ENCODE measurements around the gene SLU7. TPM values are rescaled to one million over a fixed set of nuclear protein-coding genes. Genes with fewer than 3 reads are reported as not detected.

The SLU7 gene
- total and polyA plus RNA-seq, 2 of the 4 experiments (the other 2 are of a cell fraction), result 15.9 to 34.2 TPM

DNA sequence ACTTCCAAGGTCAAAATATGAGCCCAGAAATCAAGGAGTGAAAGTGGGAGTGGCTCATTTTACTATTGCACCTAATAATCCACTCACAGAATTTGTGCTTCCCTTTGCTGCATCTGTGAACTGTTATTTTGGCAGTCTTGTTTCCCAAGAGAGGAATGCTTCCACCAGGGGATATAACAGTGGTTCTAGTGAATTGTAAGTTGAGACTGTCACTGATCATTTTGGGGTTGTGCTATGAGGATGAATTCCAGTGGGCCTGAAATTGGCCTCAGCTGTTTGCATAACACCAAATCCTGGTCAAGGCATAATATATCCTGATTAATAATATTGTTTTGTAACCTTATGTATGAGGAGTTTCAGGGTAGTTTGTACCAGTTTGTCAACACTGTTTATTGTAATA lies 33.4 kb downstream of the SLU7 start:
- no peak overlapping the region for H4K91ac ChIP-seq (ENCODE audit: insufficient read depth, low read depth, low read length)
- H3K4me2 ChIP-seq (ENCODE audit: low read depth, low read length), result no peak overlapping the region
- H2BK20ac ChIP-seq (ENCODE audit: low read depth, low read length), result no peak overlapping the region
- no peak for ATAC-seq (ENCODE audit: low read depth)
- H3K4me1 ChIP-seq (ENCODE audit: control insufficient read depth, insufficient read depth, low read length), result no peaks in the 10 kb centered on the region
- no peaks in the 10 kb centered on the region for H3K9me1 ChIP-seq (ENCODE audit: insufficient read depth, low read length)
- H3K9ac ChIP-seq (ENCODE audit: low read depth, low read length), result no peak overlapping the region
- no peak overlapping the region for H3K23ac ChIP-seq (ENCODE audit: low read depth, low read length)
- no peak overlapping the region for H3K56ac ChIP-seq (ENCODE audit: extremely low read depth, insufficient read depth, low read length)
- no peak overlapping the region for H3K27ac ChIP-seq (ENCODE audit: insufficient read depth, low read length)
- no peak for TF ChIP-seq FOS (IDR thresholded peaks at IDR 0.05; ENCODE audit: low read depth, low read length)
- TF ChIP-seq, protein P1, sequence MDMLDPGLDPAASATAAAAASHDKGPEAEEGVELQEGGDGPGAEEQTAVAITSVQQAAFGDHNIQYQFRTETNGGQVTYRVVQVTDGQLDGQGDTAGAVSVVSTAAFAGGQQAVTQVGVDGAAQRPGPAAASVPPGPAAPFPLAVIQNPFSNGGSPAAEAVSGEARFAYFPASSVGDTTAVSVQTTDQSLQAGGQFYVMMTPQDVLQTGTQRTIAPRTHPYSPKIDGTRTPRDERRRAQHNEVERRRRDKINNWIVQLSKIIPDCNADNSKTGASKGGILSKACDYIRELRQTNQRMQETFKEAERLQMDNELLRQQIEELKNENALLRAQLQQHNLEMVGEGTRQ (IDR thresholded peaks at IDR 0.05; ENCODE audit: low read depth, low read length), result no peak
- no peak for TF ChIP-seq BHLHE40 (IDR thresholded peaks at IDR 0.05; ENCODE audit: low read depth, low read length)
- TF ChIP-seq RCOR1 (IDR thresholded peaks at IDR 0.05; ENCODE audit: insufficient replicate concordance, low read length), result no peak
- TF ChIP-seq RAD21 (IDR thresholded peaks at IDR 0.05; ENCODE audit: low read length), result no peak
- TF ChIP-seq CEBPB (IDR thresholded peaks at IDR 0.05; ENCODE audit: low read depth, low read length), result no peak
- TF ChIP-seq MAZ (IDR thresholded peaks at IDR 0.05; ENCODE audit: borderline replicate concordance, low read depth, low read length), result no peak
- no peak for TF ChIP-seq RFX5 (IDR thresholded peaks at IDR 0.05; ENCODE audit: low read depth, low read length)
- dilution Hi-C loops (cut with HindIII; ENCODE audit: low sequenced_read_pairs, unreplicated experiment) (no loop called here), in situ Hi-C loops (cut with MboI; ENCODE audit: low sequenced_read_pairs) (no loop called here), intact Hi-C loops (cut with micrococcal nuclease) (no loop called here)
- H4K5ac ChIP-seq (ENCODE audit: low read depth, low read length), result no peak overlapping the region
- no peak overlapping the region for H2AK9ac ChIP-seq (replicated peaks; ENCODE audit: low read depth, low read length, poor library complexity)
- CTCF ChIA-PET, result no interaction called here
- no peak overlapping the region for H3K14ac ChIP-seq (replicated peaks; ENCODE audit: low read depth, low read length)
- H2BK5ac ChIP-seq (ENCODE audit: low read depth, low read length, poor library complexity, severe bottlenecking), result no peak overlapping the region
- no peaks in the 10 kb centered on the region for H4K20me1 ChIP-seq (ENCODE audit: insufficient read depth, low read length)
- H4K8ac ChIP-seq (ENCODE audit: low read depth in 2 of 2, low read length in 2 of 2), result no peak overlapping the region
- no peak overlapping the region for H3K18ac ChIP-seq (ENCODE audit: low read depth, low read length)
- H2AK5ac ChIP-seq (ENCODE audit: low read depth, low read length), result no peak overlapping the region
- no peak overlapping the region for H2BK120ac ChIP-seq (ENCODE audit: low read depth, low read length)
- no peak overlapping the region for H2AFZ ChIP-seq (replicated peaks; ENCODE audit: low read length, poor library complexity)
- H3K4ac ChIP-seq (ENCODE audit: low read depth, low read length), result no peak overlapping the region
- no peaks in the 10 kb centered on the region; the same call in 1 of the 2 replicates for H3K36me3 ChIP-seq (ENCODE audit: control insufficient read depth, insufficient read depth, low read length)
- no peak for DNase-seq
- no TSS peak for BruUV-seq (replicated peaks)
- H2BK15ac ChIP-seq (ENCODE audit: low read depth, low read length), result no peak overlapping the region
- peaks cover 4% of the 10 kb centered on the region; the same call in 1 of the 2 replicates for H3K9me3 ChIP-seq (ENCODE audit: control insufficient read depth, insufficient read depth, low read length)
- H3K27me3 ChIP-seq (ENCODE audit: control insufficient read depth, insufficient read depth, low read length), result no peaks in the 10 kb centered on the region; the same call in 1 of the 2 replicates
- POLR2A ChIA-PET (ENCODE audit: unreplicated experiment), result no interaction called here
- peaks cover 0 to 7% of the 10 kb centered on the region in 2 experiments; a peak in 1 of 4 replicates for H3K79me1 ChIP-seq (ENCODE audit: low read depth in 1 of 2, low read length in 2 of 2)
- H3K4me3 ChIP-seq (ENCODE audit: insufficient read depth, low read depth, low read length), result no peak overlapping the region

Data from IMR-90 (cell line).